Right lobe of liver (tissue), 6 donors: Measurements from ENCODE around the gene LCE1E. TPM values are rescaled to one million over a fixed set of nuclear protein-coding genes. Genes with fewer than 3 reads are reported as not detected.

Source experiments
- ATAC-seq, 4 donors: fragments of 200-7000 bp; cut with Tn5 transposase; one replicate each; pipeline ENCODE4 v1.9.1; 2020; ENCODE audit warnings: mild to moderate bottlenecking in 4 of 4, moderate library complexity in 4 of 4
- DNase-seq, 3 donors: peaks; one replicate each; pipeline ENCODE4 v3.0.0-alpha.2; 2020
- H3K27ac ChIP-seq, 3 donors: fragments of 200-600 bp; one replicate each; pipeline ENCODE4 v1.8.0; 2022
- H3K27me3 ChIP-seq, 2 donors: fragments of 200-600 bp; one replicate each; pipeline ENCODE4 v1.8.0; 2022
- H3K36me3 ChIP-seq, 4 donors: fragments of 200-600 bp; sonication (generic) in 1 of 4; one replicate each; pipeline versions ENCODE4 v1.5.1 to v1.8.0; 2017 to 2022; ENCODE audit warnings: control low read depth in 1 of 4
- H3K4me1 ChIP-seq, 4 donors: fragments of 200-600 bp; sonication (generic) in 1 of 4; one replicate each; pipeline versions ENCODE4 v1.5.1 to v1.8.0; 2017 to 2022; ENCODE audit warnings: control low read depth in 1 of 4
- H3K4me3 ChIP-seq, 3 donors: fragments of 200-600 bp; one replicate each; pipeline ENCODE4 v1.8.0; 2022
- H3K9me3 ChIP-seq, 4 donors: fragments of 200-600 bp; sonication (generic) in 1 of 4; one replicate each; pipeline versions ENCODE4 v1.5.1 to v1.8.0; 2017 to 2022; ENCODE audit warnings: control low read depth in 1 of 4
- CTCF ChIP-seq, 4 donors: fragments of 200-600 bp in 3 of 4; fragments of 450-650 bp in 1 of 4; IDR thresholded peaks; one replicate each; pipeline versions ENCODE4 v1.5.1 to v1.8.0; 2016 to 2022; ENCODE audit warnings: antibody characterized with exemption in 4 of 4, mild to moderate bottlenecking in 2 of 4
- POLR2A ChIP-seq: fragments of 450-650 bp; IDR thresholded peaks from one replicate; pipeline ENCODE4 v1.6.1; 2017; ENCODE audit warnings: antibody characterized with exemption, mild to moderate bottlenecking
- WGBS: methylation state at CpG from one replicate; pipeline ENCODE4 v1.1.6; 2018; ENCODE audit warnings: low coverage, low lambda C conversion rate; ENCODE audit not compliant: insufficient coverage; ENCODE audit errors: missing lambda C conversion rate; 5-methylcytosine and 5-hydroxymethylcytosine counted together
- intact Hi-C, 2 donors: fragments of 100-400 bp; cut with DNase I; formaldehyde crosslinking; loops; one replicate each; pipeline versions ENCODE4 v1.11.2 to v1.14.1; 2022
- total RNA-seq, 6 experiments: library from RNA; depleted of rRNA in 2 of 6; stranded (reverse); fragments of >200 nt in 2 of 6; fragmentation: NEBNext Ultra II Directional in 3 of 6; extraction: Animal tissue kit (Norgen Biotek cat#: 25700) in 3 of 6; gene quantifications; one replicate each; pipeline versions ENCODE4 v1.1.0 to v1.2.4, GENCODE V29; 2016 to 2023
- donor health status: DM: no; HTN: yes; CAD: no.
- donor health status: DM: no; HTN: no; CAD: no.
- donor health status: DM: no; HTN: no; CAD: no.
- donor health status: DM: no; HTN: yes; CAD: no.
- donor health status: DM: no; HTN: yes; CAD: no.

LCE1E gene
- total RNA-seq, 6 experiments from 2014 or later = not detected

GRCh38 chr1:152783095-152783494, 3.0 kb upstream of the LCE1E start:
- 33% methylated on average over 2 of the region's 2 CpGs for WGBS
- no peak for ATAC-seq
- no peaks in the 10 kb centered on the region for H3K36me3 ChIP-seq
- H3K9me3 ChIP-seq = no peaks in the 10 kb centered on the region
- no peak for DNase-seq
- no peaks in the 10 kb centered on the region for H3K4me1 ChIP-seq
- H3K27ac ChIP-seq = no peak overlapping the region
- no peak for TF ChIP-seq CTCF (IDR thresholded peaks at IDR 0.05)
- TF ChIP-seq POLR2A = no peak
- no peaks in the 10 kb centered on the region for H3K27me3 ChIP-seq
- no peak overlapping the region for H3K4me3 ChIP-seq
- intact Hi-C loops = no loop called here

GRCh38 chr1:152795686-152796085, 9.6 kb downstream of the LCE1E start:
- TF ChIP-seq CTCF (IDR thresholded peaks at IDR 0.05) = no peak
- no peak for TF ChIP-seq POLR2A
- intact Hi-C loops = no loop called here

GRCh38 chr1:152796421-152796820, 10.4 kb downstream of the LCE1E start, which contains the start of gene LCE1D:
Gene LCE1D, plus strand, starts transcription at chr1:152796721. Its CDS starts 1,074 bp downstream, at chr1:152797795.
- intact Hi-C loops = no loop called here
- no peaks in the 10 kb centered on the region for H3K4me1 ChIP-seq
- WGBS = 70% methylated on average over 2 of the region's 3 CpGs
- no peak within 1 kb of the TSS for H3K27ac ChIP-seq
- DNase-seq (no peak), ATAC-seq (no peak)
- H3K27me3 ChIP-seq = no peaks in the 10 kb centered on the region
- no peaks in the 10 kb centered on the region for H3K9me3 ChIP-seq
- no peak within 1 kb of the TSS for H3K4me3 ChIP-seq
- TF ChIP-seq CTCF (IDR thresholded peaks at IDR 0.05) (no peak), POLR2A (no peak)
- no peaks in the 10 kb centered on the region for H3K36me3 ChIP-seq

More at GRCh38 chr1:152795686-152796085, 9.6 kb downstream of the LCE1E start:
- ATAC-seq (no peak), DNase-seq (no peak)
- no peaks in the 10 kb centered on the region for H3K36me3 ChIP-seq
- no peaks in the 10 kb centered on the region for H3K9me3 ChIP-seq
- H3K4me3 ChIP-seq = no peak overlapping the region
- no peak overlapping the region for H3K27ac ChIP-seq
- H3K27me3 ChIP-seq = no peaks in the 10 kb centered on the region
- no peaks in the 10 kb centered on the region for H3K4me1 ChIP-seq
- 44% methylated on average over 4 of the region's 4 CpGs for WGBS

- no peak for TF ChIP-seq POLR2A
- TF ChIP-seq CTCF (IDR thresholded peaks at IDR 0.05) = no peak
- Histone ChIP-seq H3K4me1 (no peaks in the 10 kb centered on the region), H3K27me3 (no peaks in the 10 kb centered on the region), H3K4me3 (no peak overlapping the region), H3K27ac (no peak overlapping the region), H3K9me3 (no peaks in the 10 kb centered on the region), H3K36me3 (no peaks in the 10 kb centered on the region)
- 13% methylated on average over 1 of the region's 1 CpG for WGBS
- DNase-seq (no peak), ATAC-seq (no peak)
- intact Hi-C loops = no loop called here
Observed at GRCh38 chr1:152801333-152801732, 15.3 kb downstream of the LCE1E start.

GRCh38 chr1:152806576-152806975, 20.5 kb downstream of the LCE1E start, which contains the start of gene LCE1C:
Gene LCE1C, minus strand, starts transcription at chr1:152806651. Its CDS starts 1,173 bp downstream, at chr1:152805478.
- ATAC-seq = no peak
- no peaks in the 10 kb centered on the region for H3K9me3 ChIP-seq
- WGBS = 25% methylated on average over 3 of the region's 3 CpGs
- DNase-seq = no peak
- no peak for TF ChIP-seq CTCF (IDR thresholded peaks at IDR 0.05)
- H3K4me3 ChIP-seq = no peak within 1 kb of the TSS
- H3K36me3 ChIP-seq = no peaks in the 10 kb centered on the region
- H3K27ac ChIP-seq = no peak within 1 kb of the TSS
- no peaks in the 10 kb centered on the region for H3K27me3 ChIP-seq
- H3K4me1 ChIP-seq = no peaks in the 10 kb centered on the region
- intact Hi-C loops = no loop called here
